ENCODE measurements around the gene NMNAT2. TPM values are rescaled to one million over a fixed set of nuclear protein-coding genes. Genes with fewer than 3 reads are reported as not detected.

NMNAT2 gene
- polyA plus RNA-seq, 1 donor from 2014 or later: 43.8 TPM

GRCh38 chr1:183285256-183285655, 132.9 kb downstream of the NMNAT2 start:
- H3K4me3 ChIP-seq (ENCODE audit: low read length): no peak overlapping the region
- H3F3A ChIP-seq (ENCODE audit: insufficient read depth, low read length, poor library complexity, severe bottlenecking): no peaks in the 10 kb centered on the region
- peaks cover 26% of the 10 kb centered on the region for H3K36me3 ChIP-seq (ENCODE audit: insufficient read depth, low read length)
- H3K27me3 ChIP-seq (ENCODE audit: insufficient read depth, low read depth, low read length): no peaks in the 10 kb centered on the region
- no peak overlapping the region for H2AFZ ChIP-seq (ENCODE audit: low read depth, low read length)
- H3K9ac ChIP-seq (ENCODE audit: low read length): no peak overlapping the region
- H3K9me3 ChIP-seq (ENCODE audit: low read length): no peaks in the 10 kb centered on the region
- no peak overlapping the region for H3K27ac ChIP-seq (ENCODE audit: low read length)
- H4K20me1 ChIP-seq (ENCODE audit: insufficient read depth): no peaks in the 10 kb centered on the region
- no peak overlapping the region for H3K4me2 ChIP-seq (ENCODE audit: low read length)
- H3K9me2 ChIP-seq (ENCODE audit: insufficient read depth, low read length): no peaks in the 10 kb centered on the region
- no peaks in the 10 kb centered on the region for H3K79me2 ChIP-seq (replicated peaks; ENCODE audit: insufficient read depth, low read length)
- TF ChIP-seq POLR2AphosphoS5 (IDR thresholded peaks at IDR 0.05) (no peak), SMC3 (conservative IDR thresholded peaks at IDR 0.05; ENCODE audit: poor library complexity) (no peak), REST (IDR thresholded peaks at IDR 0.05; ENCODE audit: borderline replicate concordance) (no peak), CTCF (IDR thresholded peaks at IDR 0.05; ENCODE audit: poor library complexity, severe bottlenecking) (no peak), EZH2 (IDR thresholded peaks at IDR 0.05; ENCODE audit: borderline replicate concordance, insufficient read depth, low read length, poor library complexity, severe bottlenecking) (no peak), RAD21 (conservative IDR thresholded peaks at IDR 0.05) (no peak), MXI1 (conservative IDR thresholded peaks at IDR 0.05; ENCODE audit: poor library complexity, severe bottlenecking) (no peak), EP300 (conservative IDR thresholded peaks at IDR 0.05; ENCODE audit: poor library complexity, severe bottlenecking) (no peak), TAF1 (IDR thresholded peaks at IDR 0.05; ENCODE audit: low read depth) (no peak)

- no peak overlapping the region for H3K4me2 ChIP-seq (ENCODE audit: low read length)
- H3K79me2 ChIP-seq (replicated peaks; ENCODE audit: insufficient read depth, low read length): no peaks in the 10 kb centered on the region
- H3K27ac ChIP-seq (ENCODE audit: low read length): no peak overlapping the region
- H3K9me2 ChIP-seq (ENCODE audit: insufficient read depth, low read length): no peaks in the 10 kb centered on the region
- peaks cover 25% of the 10 kb centered on the region for H3K36me3 ChIP-seq (ENCODE audit: insufficient read depth, low read length)
- no peaks in the 10 kb centered on the region for H4K20me1 ChIP-seq (ENCODE audit: insufficient read depth)
- no peak overlapping the region for H3K9ac ChIP-seq (ENCODE audit: low read length)
- no peaks in the 10 kb centered on the region for H3K27me3 ChIP-seq (ENCODE audit: insufficient read depth, low read depth, low read length)
- TF ChIP-seq SMC3 (conservative IDR thresholded peaks at IDR 0.05; ENCODE audit: poor library complexity): no peak
- TF ChIP-seq MXI1 (conservative IDR thresholded peaks at IDR 0.05; ENCODE audit: poor library complexity, severe bottlenecking): no peak
- TF ChIP-seq TAF1 (IDR thresholded peaks at IDR 0.05; ENCODE audit: low read depth): no peak
- no peak for TF ChIP-seq POLR2AphosphoS5 (IDR thresholded peaks at IDR 0.05)
- TF ChIP-seq EZH2 (IDR thresholded peaks at IDR 0.05; ENCODE audit: borderline replicate concordance, insufficient read depth, low read length, poor library complexity, severe bottlenecking): no peak
- no peak for TF ChIP-seq EP300 (conservative IDR thresholded peaks at IDR 0.05; ENCODE audit: poor library complexity, severe bottlenecking)
- no peak for TF ChIP-seq CTCF (IDR thresholded peaks at IDR 0.05; ENCODE audit: poor library complexity, severe bottlenecking)
- no peak for TF ChIP-seq REST (IDR thresholded peaks at IDR 0.05; ENCODE audit: borderline replicate concordance)
- TF ChIP-seq RAD21 (conservative IDR thresholded peaks at IDR 0.05): no peak
- no peak overlapping the region for H2AFZ ChIP-seq (ENCODE audit: low read depth, low read length)
- no peaks in the 10 kb centered on the region for H3K9me3 ChIP-seq (ENCODE audit: low read length)
- no peak overlapping the region for H3K4me3 ChIP-seq (ENCODE audit: low read length)
- H3F3A ChIP-seq (ENCODE audit: insufficient read depth, low read length, poor library complexity, severe bottlenecking): no peaks in the 10 kb centered on the region
These were observed 134.1 kb downstream of the NMNAT2 start for GRCh38 chr1:183284086-183284485.
